ENCODE results near the gene ITPKC.

GRCh38 chr19:40759352-40759751, 42.4 kb downstream of the ITPKC start:
- TF ChIP-seq SP4 (CRISPR knock-in tag; IDR thresholded peaks at IDR 0.05) (no peak), HOXD1 (CRISPR knock-in tag; IDR thresholded peaks at IDR 0.05) (no peak)

Measured in HepG2 (cell line).